Measurements from ENCODE around the gene MISP3.
A peak's percentile ranks its signal among the peaks of the same experiment; 100 is the strongest.
"Not testable (repeated sequence)": the region's sequence is repeated elsewhere in the genome, so short reads cannot be mapped to it uniquely, and the experiment has no call there.

Gene MISP3

DNA sequence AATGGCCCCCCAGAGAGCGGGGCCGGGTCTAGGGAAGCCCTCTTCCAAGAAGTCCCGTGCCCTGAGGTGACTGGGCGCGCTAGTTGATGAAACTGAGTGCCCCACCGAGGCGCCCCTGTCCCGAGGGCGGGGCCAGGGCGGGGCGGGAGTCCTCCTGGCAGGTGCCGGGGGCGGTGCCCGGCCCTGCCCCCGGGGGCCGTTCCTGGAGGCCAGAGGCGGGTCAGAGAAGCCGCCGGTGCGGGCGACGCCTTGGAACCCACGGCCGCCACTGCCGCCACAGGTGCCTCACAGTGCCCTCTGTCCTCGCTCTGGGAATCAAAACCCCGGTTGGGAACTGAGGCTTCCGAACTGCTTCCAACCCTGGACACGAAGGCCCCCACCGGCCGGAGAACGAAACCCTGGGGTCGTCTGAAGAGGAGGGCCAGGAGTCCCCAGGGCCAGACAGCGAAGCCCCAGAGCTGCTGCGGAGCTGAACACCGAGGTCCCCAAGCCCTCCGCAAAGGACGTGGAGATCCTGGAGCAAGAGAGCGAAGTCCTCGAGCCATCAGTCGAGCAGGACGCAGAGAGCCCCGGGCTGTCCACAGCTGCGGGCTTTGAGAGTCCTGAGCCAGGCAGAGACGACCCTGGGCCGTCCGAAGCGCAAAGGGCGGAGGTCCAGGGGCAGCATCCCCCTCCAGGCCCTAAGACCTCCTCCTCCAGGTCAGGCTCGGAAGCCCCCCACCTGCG, at the start of gene MISP3:
Gene MISP3 (plus strand): TSS at position 252 of the 726 bp plus-strand sequence. CDS start 524 bp downstream, outside the sequence.
- no peaks in the 10 kb centered on the region for H3K9me3 ChIP-seq (ENCODE audit: control insufficient read depth in 1 of 2, low read length in 2 of 2)
- peak within 1 kb of the TSS; percentile 94 to 98 for H3K9ac ChIP-seq (ENCODE audit: low read depth in 1 of 2, low read length in 2 of 2)
- H3K27me3 ChIP-seq (ENCODE audit: control insufficient read depth in 1 of 2, insufficient read depth in 2 of 2, low read length in 2 of 2), result no peaks in the 10 kb centered on the region
- H3K4me1 ChIP-seq (ENCODE audit: control insufficient read depth in 1 of 2, insufficient read depth in 2 of 2, low read length in 2 of 2), result peaks cover 3 to 27% of the 10 kb centered on the region in 2 donors
- no peaks in the 10 kb centered on the region for H3K36me3 ChIP-seq (ENCODE audit: control insufficient read depth in 1 of 2, insufficient read depth in 2 of 2, low read length in 2 of 2)
- peak within 1 kb of the TSS; percentile 97 for H3K27ac ChIP-seq (ENCODE audit: low read depth, low read length)
- H3K4me3 ChIP-seq (ENCODE audit: low read depth in 1 of 2, low read length in 2 of 2), result peak within 1 kb of the TSS; percentile 78 to 97

DNA sequence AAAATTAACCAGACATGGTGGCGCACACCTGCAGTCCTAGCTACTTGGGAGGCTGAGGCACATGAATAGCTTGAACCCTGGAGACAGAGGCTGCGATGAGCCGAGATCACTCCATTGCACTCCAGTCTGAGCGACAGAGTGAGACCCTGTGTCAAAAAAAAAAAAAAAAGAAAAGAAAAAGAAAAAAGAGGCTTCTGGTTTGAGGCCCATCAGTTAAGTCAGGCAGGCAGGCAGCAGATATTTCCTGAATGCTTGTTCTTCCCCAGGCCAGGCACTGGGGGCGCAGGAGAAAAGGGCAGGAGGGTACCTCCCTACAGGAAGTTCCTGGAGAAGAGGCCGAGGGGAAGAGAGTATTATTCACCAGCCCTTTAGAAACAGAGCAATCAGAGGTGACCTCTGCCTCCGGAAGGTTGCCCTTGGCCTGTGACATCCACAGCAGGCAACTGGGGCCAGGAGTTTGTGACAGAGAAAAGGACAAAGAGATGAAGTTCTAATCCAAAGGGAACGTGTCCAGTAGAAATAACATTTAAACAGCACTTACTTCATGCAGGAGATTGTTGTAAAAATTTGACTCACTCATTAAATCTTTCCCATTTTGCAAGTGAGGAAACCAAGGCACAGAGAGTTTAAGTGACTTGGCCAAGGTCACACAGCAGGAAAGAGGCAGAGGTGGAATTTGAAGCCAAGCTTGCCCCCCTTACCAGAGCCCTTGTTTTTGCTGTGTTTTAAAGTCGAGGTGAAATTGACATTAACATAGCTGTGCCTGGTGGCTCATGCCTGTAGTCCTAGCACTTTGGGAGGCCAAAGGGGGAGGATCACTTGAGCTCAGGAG, 49.0 kb upstream of the MISP3 start:
- Histone ChIP-seq H3K9me3 (ENCODE audit: control insufficient read depth in 1 of 2, low read length in 2 of 2) (no peaks in the 10 kb centered on the region), H3K27me3 (ENCODE audit: control insufficient read depth in 1 of 2, insufficient read depth in 2 of 2, low read length in 2 of 2) (no peaks in the 10 kb centered on the region), H3K9ac (ENCODE audit: low read depth in 1 of 2, low read length in 2 of 2) (no peak overlapping the region), H3K36me3 (ENCODE audit: control insufficient read depth in 1 of 2, insufficient read depth in 2 of 2, low read length in 2 of 2) (no peaks in the 10 kb centered on the region), H3K27ac (ENCODE audit: low read depth, low read length) (no peak overlapping the region), H3K4me3 (ENCODE audit: low read depth in 1 of 2, low read length in 2 of 2) (no peak overlapping the region), H3K4me1 (ENCODE audit: control insufficient read depth in 1 of 2, insufficient read depth in 2 of 2, low read length in 2 of 2) (no peaks in the 10 kb centered on the region)

DNA sequence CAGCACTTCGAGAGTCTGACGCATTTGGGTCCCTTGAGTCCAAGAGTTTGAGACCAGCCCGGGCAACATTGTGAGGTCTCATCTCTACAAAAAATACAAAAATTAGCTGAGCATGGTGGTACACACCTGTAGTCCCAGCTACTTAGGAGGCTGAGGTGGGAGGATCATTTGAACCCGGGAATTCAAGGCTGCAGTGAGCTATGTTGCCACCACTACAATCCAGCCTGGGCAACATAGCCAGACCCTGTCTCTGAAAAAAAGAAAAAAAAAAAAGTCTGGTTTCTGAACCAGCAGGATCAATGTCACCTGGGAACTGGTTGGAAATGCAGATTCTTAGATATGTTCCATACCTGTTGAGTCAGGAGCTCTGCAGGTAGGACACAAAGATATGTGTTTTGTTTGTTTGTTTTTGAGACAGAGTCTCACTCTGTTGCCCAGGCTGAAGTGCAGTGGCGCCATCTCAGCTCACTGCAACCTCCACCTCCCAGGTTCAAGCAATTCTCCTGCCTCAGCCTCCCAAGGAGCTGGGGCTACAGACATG, 45.9 kb upstream of the MISP3 start:
- H3K36me3 ChIP-seq (ENCODE audit: control insufficient read depth in 1 of 2, insufficient read depth in 2 of 2, low read length in 2 of 2); H3K27me3 ChIP-seq (ENCODE audit: control insufficient read depth in 1 of 2, insufficient read depth in 2 of 2, low read length in 2 of 2); H3K9me3 ChIP-seq (ENCODE audit: control insufficient read depth in 1 of 2, low read length in 2 of 2); H3K4me3 ChIP-seq (ENCODE audit: low read depth in 1 of 2, low read length in 2 of 2); H3K9ac ChIP-seq (ENCODE audit: low read depth in 1 of 2, low read length in 2 of 2); H3K27ac ChIP-seq (ENCODE audit: low read depth, low read length); H3K4me1 ChIP-seq (ENCODE audit: control insufficient read depth in 1 of 2, insufficient read depth in 2 of 2, low read length in 2 of 2): not testable (repeated sequence)

DNA sequence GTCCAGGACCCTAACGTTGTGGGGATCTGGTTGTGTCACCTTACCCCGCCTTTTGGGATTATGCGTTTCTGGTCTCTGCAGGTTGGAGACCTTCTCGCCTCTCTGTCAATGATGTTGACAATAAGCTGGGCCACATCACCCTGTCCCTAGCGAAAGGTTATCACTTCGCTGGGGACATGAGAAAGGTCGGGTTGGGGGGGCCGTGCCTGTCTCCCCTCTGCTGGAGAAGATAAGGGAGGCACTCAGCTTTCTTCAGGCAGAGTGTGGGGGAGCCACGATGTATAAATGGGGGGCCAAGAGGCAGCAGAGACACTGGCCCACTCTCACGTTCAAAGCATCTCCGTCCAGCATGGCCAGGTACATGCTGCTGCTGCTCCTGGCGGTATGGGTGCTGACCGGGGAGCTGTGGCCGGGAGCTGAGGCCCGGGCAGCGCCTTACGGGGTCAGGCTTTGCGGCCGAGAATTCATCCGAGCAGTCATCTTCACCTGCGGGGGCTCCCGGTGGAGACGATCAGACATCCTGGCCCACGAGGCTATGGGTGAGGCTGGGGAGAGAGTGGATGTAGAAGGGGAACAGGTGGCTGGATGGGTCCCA, 44.6 kb upstream of the MISP3 start, which contains the start of gene RLN3:
Gene RLN3 (plus strand): TSS at position 293 of the 595 bp plus-strand sequence. CDS start 57 bp downstream, at position 350.
- Histone ChIP-seq H3K9ac (ENCODE audit: low read depth in 1 of 2, low read length in 2 of 2) (no peak within 1 kb of the TSS), H3K4me1 (ENCODE audit: control insufficient read depth in 1 of 2, insufficient read depth in 2 of 2, low read length in 2 of 2) (no peaks in the 10 kb centered on the region), H3K27me3 (ENCODE audit: control insufficient read depth in 1 of 2, insufficient read depth in 2 of 2, low read length in 2 of 2) (no peaks in the 10 kb centered on the region), H3K36me3 (ENCODE audit: control insufficient read depth in 1 of 2, insufficient read depth in 2 of 2, low read length in 2 of 2) (no peaks in the 10 kb centered on the region), H3K9me3 (ENCODE audit: control insufficient read depth in 1 of 2, low read length in 2 of 2) (no peaks in the 10 kb centered on the region), H3K4me3 (ENCODE audit: low read depth in 1 of 2, low read length in 2 of 2) (no peak within 1 kb of the TSS), H3K27ac (ENCODE audit: low read depth, low read length) (no peak within 1 kb of the TSS)

DNA sequence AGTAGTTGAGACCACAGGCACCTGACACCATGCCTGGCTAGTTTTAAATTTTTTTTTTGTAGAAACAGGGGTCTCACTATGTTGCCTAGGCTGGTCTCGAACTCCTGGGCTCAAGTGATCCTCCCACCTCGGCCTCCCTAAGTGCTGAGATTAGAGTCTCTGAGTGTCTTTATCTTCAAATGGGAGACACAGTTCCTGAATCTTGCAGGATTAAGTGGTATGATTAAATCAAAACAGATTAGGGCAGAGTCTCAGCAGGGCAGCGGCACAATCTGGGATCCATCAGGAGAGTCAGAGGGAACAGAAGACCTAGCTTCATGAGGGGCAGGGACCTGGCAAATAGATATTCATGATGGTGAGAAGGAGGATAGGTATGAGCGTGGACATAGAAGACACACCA, 43.7 kb upstream of the MISP3 start:
- no peaks in the 10 kb centered on the region for H3K4me1 ChIP-seq (ENCODE audit: control insufficient read depth in 1 of 2, insufficient read depth in 2 of 2, low read length in 2 of 2)
- H3K9me3 ChIP-seq (ENCODE audit: control insufficient read depth in 1 of 2, low read length in 2 of 2), result no peaks in the 10 kb centered on the region
- no peak overlapping the region for H3K9ac ChIP-seq (ENCODE audit: low read depth in 1 of 2, low read length in 2 of 2)
- no peak overlapping the region for H3K4me3 ChIP-seq (ENCODE audit: low read depth in 1 of 2, low read length in 2 of 2)
- H3K27ac ChIP-seq (ENCODE audit: low read depth, low read length), result no peak overlapping the region
- no peaks in the 10 kb centered on the region for H3K36me3 ChIP-seq (ENCODE audit: control insufficient read depth in 1 of 2, insufficient read depth in 2 of 2, low read length in 2 of 2)
- H3K27me3 ChIP-seq (ENCODE audit: control insufficient read depth in 1 of 2, insufficient read depth in 2 of 2, low read length in 2 of 2), result no peaks in the 10 kb centered on the region

DNA sequence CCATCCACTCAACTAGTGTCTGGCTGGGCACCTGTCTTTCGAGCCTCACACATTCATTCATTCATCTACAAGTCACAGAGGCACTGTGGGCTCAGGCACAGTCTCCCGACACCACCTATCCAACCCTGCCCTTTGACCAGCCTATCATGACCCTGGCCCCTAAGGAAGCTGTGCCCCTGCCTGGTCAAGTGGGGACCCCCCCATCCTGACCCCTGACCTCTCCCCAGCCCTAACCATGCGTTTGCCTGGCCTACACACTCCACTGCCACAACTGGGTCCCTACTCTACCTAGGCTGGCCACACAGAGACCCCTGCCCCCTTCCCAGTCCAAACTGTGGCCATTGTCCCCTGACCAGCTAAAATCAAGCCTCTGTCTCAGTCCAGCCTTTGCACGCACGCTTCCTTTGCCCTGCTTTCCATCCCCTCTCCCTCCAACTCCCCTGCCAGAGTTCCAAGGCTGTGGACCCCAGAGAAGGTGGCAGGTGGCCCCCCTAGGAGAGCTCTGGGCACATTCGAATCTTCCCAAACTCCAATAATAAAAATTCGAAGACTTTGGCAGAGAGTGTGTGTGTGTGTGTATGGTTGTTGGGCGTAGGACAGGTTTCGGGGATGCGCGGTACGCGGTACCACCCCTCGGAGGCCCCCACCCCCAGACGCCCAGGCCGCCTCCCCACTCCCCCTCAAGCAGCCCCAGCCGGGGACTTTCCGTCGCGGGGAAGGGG, 41.4 kb upstream of the MISP3 start:
- H3K9ac ChIP-seq (ENCODE audit: low read depth in 1 of 2, low read length in 2 of 2), result peak overlapping the region; percentile 67 to 78
- peak overlapping the region; percentile 74 to 81 for H3K4me3 ChIP-seq (ENCODE audit: low read depth in 1 of 2, low read length in 2 of 2)
- H3K36me3 ChIP-seq (ENCODE audit: control insufficient read depth in 1 of 2, insufficient read depth in 2 of 2, low read length in 2 of 2), result no peaks in the 10 kb centered on the region
- no peaks in the 10 kb centered on the region for H3K27me3 ChIP-seq (ENCODE audit: control insufficient read depth in 1 of 2, insufficient read depth in 2 of 2, low read length in 2 of 2)
- no peak overlapping the region for H3K27ac ChIP-seq (ENCODE audit: low read depth, low read length)
- H3K9me3 ChIP-seq (ENCODE audit: control insufficient read depth in 1 of 2, low read length in 2 of 2), result no peaks in the 10 kb centered on the region
- H3K4me1 ChIP-seq (ENCODE audit: control insufficient read depth in 1 of 2, insufficient read depth in 2 of 2, low read length in 2 of 2), result no peaks in the 10 kb centered on the region

DNA sequence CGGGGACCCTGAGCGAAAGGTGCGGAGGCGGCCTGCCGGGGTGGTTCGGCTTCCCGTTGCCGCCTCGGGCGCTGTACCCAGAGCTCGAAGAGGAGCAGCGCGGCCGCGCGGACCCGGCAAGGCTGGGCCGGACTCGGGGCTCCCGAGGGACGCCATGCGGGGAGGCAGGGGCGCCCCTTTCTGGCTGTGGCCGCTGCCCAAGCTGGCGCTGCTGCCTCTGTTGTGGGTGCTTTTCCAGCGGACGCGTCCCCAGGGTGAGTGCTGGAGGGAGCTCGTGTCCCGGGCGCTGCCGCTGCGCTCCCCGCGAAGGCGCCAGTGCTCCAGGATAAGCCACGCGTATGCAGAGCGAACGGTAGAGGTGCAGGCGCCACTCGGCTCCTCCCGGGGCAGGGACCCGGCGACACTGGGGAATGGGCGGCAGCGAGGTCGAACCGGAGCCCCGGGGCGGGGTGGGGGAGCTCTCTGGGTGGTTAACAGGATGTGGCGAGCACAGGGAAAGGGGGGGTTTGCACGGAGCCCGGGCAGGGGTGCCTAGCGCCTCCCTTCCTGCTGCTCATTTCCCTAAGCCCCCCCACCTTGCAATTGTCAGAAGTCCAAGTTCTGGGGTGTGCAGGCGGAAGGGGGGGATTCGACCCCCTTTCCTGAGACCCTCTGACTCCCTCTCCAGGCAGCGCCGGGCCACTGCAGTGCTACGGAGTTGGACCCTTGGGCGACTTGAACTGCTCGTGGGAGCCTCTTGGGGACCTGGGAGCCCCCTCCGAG, 40.7 kb upstream of the MISP3 start, which contains the start of gene IL27RA:
Gene IL27RA (plus strand): TSS at position 44 of the 762 bp plus-strand sequence. CDS start 111 bp downstream, at position 155.
- H3K27ac ChIP-seq (ENCODE audit: low read depth, low read length), result peak within 1 kb of the TSS; percentile 73
- no peaks in the 10 kb centered on the region for H3K36me3 ChIP-seq (ENCODE audit: control insufficient read depth in 1 of 2, insufficient read depth in 2 of 2, low read length in 2 of 2)
- H3K9me3 ChIP-seq (ENCODE audit: control insufficient read depth in 1 of 2, low read length in 2 of 2), result no peaks in the 10 kb centered on the region
- peak within 1 kb of the TSS; percentile 74 to 81 for H3K4me3 ChIP-seq (ENCODE audit: low read depth in 1 of 2, low read length in 2 of 2)
- H3K9ac ChIP-seq (ENCODE audit: low read depth in 1 of 2, low read length in 2 of 2), result peak within 1 kb of the TSS; percentile 67 to 78
- H3K27me3 ChIP-seq (ENCODE audit: control insufficient read depth in 1 of 2, insufficient read depth in 2 of 2, low read length in 2 of 2), result no peaks in the 10 kb centered on the region
- H3K4me1 ChIP-seq (ENCODE audit: control insufficient read depth in 1 of 2, insufficient read depth in 2 of 2, low read length in 2 of 2), result no peaks in the 10 kb centered on the region

DNA sequence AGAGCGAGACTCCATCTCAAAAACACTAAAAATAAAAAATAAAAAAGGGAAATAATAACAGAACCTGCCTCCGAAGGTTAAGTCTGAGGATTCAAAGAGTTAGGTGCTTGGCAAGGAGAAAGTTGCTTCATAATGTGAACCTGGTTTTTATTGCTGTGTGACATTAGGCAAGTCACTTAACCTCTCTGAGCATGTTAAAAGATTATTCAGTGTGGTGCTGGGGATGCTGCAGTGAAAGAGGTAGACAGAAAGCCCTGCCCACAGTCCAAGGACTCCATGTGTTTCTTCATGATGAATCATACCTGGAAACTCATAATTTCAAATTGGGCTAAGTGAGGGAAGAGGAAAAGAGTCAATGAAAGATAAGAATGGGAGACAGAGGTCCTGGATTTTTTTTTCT, 38.6 kb upstream of the MISP3 start:
- Histone ChIP-seq H3K27me3 (ENCODE audit: control insufficient read depth in 1 of 2, insufficient read depth in 2 of 2, low read length in 2 of 2) (no peaks in the 10 kb centered on the region), H3K4me3 (ENCODE audit: low read depth in 1 of 2, low read length in 2 of 2) (no peak overlapping the region), H3K27ac (ENCODE audit: low read depth, low read length) (no peak overlapping the region)

DNA sequence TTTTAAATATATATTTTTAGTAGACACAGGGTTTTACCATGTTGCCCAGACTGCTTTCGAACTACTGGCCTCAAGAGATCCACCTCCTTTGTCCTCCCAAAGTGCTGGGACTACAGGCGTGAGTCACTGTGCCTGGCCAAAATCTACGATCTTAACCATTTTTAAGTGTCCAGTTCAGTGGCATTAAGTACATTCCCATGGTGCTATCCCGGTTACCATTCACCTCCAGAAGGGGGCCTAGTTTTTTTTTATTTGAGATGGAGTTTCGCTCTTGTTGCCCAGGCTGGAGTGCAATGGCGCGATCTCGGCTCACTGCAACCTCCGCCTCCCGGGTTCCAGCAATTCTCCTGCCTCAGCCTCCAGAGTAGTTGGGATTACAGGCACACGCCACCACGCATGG, 37.4 kb upstream of the MISP3 start:
- H3K36me3 ChIP-seq (ENCODE audit: control insufficient read depth in 1 of 2, insufficient read depth in 2 of 2, low read length in 2 of 2); H3K27me3 ChIP-seq (ENCODE audit: control insufficient read depth in 1 of 2, insufficient read depth in 2 of 2, low read length in 2 of 2); H3K9ac ChIP-seq (ENCODE audit: low read depth in 1 of 2, low read length in 2 of 2); H3K4me1 ChIP-seq (ENCODE audit: control insufficient read depth in 1 of 2, insufficient read depth in 2 of 2, low read length in 2 of 2); H3K27ac ChIP-seq (ENCODE audit: low read depth, low read length); H3K9me3 ChIP-seq (ENCODE audit: control insufficient read depth in 1 of 2, low read length in 2 of 2); H3K4me3 ChIP-seq (ENCODE audit: low read depth in 1 of 2, low read length in 2 of 2): not testable (repeated sequence)

More for the DNA sequence above, 38.6 kb upstream of the MISP3 start:
- Histone ChIP-seq H3K36me3 (ENCODE audit: control insufficient read depth in 1 of 2, insufficient read depth in 2 of 2, low read length in 2 of 2) (no peaks in the 10 kb centered on the region), H3K4me1 (ENCODE audit: control insufficient read depth in 1 of 2, insufficient read depth in 2 of 2, low read length in 2 of 2) (no peaks in the 10 kb centered on the region), H3K9ac (ENCODE audit: low read depth in 1 of 2, low read length in 2 of 2) (no peak overlapping the region), H3K9me3 (ENCODE audit: control insufficient read depth in 1 of 2, low read length in 2 of 2) (no peaks in the 10 kb centered on the region)
